H4 (cell line): Measurements from ENCODE around the gene RGL1. TPM values are rescaled to one million over a fixed set of nuclear protein-coding genes. Genes with fewer than 3 reads are reported as not detected.
A peak's percentile ranks its signal among the peaks of the same experiment; 100 is the strongest.

Experiments used
- DNase-seq: peaks from one replicate; pipeline ENCODE4 v3.0.0-alpha.2; 2015; ENCODE audit warnings: low spot score
- total RNA-seq: library from RNA; depleted of rRNA; stranded (reverse); fragments of >200 nt; shearing (Covaris generic); gene quantifications from 2 replicates; pipeline ENCODE4 v1.2.3, GENCODE V29; 2014

Gene RGL1
- total RNA-seq, 1 experiment from 2014 or later, result 18.7 TPM

DNA sequence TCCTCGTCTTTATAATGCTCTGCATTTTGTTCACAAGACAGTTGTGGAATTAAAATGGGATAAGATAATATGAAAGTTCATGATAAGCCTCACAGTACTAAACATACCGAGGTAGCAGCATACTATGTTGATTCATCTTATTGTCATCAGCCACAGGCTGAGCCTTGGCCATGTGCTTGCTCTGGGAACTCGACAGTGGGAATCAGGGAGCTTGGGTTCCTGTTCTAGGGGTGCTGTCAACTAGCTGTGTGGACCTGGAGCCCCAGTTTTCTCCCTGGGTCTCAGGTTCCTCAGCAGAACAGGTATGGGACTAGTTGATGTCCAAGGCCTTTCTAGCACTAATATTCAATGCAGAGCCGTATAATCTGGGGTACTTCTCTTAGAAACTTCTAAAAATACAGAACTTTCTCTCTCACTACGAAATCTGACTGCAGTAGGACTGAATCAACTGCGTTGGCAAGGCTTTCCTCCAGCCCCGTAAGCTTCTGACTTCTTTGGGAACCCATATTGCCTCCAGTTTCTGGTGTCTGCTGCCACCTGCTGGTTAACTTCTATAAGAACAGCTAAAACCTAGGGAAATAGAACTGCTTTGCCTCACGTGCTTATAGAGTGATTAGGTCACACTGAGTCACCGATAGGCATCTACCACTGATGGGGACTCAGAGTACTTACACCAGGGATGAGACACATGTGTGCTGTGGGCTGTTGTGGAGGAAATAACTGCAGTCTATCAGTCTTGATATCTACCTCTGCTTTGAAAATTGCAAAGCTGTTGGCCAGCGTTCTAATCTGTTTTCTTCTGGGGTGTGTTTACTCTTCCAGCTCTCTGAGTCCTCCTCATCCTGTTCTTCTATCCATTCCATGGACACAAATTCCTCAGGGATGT is 110.9 kb downstream of the RGL1 start:
- DNase-seq, result peak; percentile 87

DNA sequence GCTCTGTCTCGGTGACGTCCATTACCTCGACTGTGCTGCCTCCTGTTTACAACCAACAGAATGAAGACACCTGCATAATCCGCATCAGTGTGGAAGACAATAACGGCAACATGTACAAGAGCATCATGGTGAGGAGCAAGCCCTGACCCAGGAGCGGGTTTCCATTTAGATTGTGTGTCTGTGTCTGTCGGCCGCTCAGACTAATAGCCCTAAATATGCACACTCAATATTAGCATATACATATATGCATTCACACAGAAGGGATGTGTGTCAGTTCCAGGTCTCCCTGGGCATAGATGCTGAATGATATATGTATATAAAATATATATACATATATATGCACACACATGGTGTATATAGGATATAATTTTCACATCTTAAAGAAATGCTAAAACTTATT is 111.7 kb downstream of the RGL1 start:
- DNase-seq, result no peak

DNA sequence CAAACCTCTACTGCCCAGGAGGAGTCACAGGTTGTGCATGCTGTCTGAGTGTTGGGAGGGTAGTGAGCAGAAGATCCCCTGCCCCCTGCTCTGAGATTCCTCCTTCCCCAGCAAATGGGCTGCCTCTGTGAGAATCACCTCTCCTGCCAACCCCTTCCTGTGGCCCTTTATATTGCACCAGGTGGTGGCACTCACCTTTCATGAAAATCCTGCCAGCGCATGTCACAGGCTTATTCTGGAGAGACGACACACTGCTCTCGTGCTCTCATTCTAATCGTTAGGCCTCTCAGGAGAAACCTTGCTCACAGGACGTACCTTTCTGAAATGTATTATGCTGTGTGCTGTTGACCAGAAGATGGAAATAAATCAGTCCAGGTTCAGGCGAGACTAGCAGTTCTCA is 113.7 kb downstream of the RGL1 start:
- no peak for DNase-seq

DNA sequence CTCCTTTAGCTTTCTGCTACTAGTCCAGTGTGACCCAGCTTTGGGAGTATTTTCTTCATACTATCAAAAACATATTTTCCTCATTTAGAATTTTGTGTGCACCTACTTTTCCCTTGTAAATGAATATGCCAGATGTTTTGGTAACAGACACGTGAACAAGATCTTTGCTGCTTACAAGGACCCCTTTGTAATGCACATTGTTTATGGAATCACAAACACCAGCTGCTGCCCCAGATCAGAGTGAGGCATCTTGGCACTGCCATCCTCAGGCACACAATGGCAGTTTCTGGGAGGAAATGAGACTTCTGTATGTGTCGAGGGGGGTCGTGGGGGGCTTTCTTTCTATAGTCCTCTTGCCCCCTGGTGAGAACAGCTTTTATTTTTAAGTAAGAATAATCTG is 115.7 kb downstream of the RGL1 start:
- no peak for DNase-seq

DNA sequence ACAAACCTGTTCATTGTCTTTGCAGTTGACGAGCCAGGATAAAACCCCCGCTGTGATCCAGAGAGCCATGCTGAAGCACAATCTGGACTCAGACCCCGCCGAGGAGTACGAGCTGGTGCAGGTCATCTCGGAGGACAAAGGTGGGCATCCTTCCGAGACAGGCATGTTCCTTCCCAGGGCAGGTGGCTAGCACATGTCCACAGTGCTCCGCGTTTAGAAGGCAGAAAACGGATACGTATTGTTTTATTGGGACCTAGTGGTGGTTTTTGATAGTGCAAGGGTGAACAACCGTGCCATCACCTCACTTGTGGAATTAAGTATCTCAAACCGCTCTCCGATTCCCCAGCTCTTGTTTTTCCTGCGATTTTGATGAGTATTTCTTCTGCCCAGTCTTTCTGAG is 117.3 kb downstream of the RGL1 start:
- no peak for DNase-seq

DNA sequence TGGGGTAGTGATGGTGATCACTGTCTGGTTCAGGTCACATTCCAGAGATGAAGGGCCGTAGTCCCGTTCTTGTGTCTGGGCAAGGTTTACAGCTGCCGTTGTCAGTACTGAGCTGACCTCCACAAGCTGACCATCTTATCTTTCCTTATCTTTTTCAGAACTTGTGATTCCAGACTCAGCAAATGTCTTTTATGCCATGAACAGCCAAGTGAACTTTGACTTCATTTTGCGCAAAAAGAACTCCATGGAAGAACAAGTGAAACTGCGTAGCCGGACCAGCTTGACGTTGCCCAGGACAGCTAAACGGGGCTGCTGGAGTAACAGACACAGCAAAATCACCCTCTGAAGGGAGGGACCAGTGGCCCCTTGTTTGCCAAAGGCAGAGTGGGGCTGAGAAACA is 121.0 kb downstream of the RGL1 start:
- no peak for DNase-seq

DNA sequence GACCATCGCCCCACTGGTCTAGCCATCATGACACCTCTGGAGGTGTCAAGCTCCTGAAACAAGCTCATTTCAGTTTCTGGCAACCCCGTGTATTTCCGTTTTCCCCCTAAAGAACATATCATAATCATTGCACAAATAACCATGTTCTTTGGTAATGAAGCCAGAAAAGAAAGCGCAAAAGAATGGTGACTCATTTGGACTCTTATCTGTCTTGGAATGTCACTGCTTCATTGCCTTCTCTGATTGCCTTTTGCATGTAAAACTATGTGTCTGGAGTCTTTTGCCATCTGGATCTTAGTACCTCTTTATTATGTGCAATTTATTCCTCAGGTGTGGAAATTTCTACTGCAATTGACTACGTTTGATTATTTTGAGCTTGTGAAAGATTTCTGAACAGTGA is 122.1 kb downstream of the RGL1 start:
- DNase-seq, result no peak

DNA sequence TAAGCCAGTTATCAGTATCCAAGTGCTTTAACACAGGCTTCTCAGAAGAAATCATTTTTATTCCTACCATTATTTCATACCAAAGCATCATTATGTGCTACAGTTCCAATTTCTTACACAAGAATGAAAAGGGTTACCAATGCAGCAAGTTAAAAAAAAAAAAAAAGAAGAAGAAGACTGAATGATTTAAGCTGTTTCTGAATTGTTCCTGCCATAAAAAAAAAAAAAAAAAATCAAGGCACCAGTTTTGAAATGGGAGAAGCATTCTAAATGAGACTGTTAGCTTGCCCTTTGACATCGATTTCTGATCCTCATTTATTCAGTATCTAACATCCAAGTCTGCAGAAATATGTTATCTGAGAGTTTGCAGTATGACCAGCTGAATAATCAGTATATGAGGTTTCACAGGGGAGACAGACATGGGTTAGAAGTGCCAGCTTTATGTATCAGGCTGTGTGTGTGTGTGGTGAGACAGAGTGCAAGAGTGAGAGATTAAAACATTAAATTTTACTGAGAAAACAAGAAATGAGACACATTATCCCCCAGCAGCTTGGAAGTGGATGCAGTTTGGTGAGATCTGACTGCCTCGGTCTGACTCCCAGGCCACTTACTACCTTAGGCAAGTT is 126.8 kb downstream of the RGL1 start:
- no peak for DNase-seq

DNA sequence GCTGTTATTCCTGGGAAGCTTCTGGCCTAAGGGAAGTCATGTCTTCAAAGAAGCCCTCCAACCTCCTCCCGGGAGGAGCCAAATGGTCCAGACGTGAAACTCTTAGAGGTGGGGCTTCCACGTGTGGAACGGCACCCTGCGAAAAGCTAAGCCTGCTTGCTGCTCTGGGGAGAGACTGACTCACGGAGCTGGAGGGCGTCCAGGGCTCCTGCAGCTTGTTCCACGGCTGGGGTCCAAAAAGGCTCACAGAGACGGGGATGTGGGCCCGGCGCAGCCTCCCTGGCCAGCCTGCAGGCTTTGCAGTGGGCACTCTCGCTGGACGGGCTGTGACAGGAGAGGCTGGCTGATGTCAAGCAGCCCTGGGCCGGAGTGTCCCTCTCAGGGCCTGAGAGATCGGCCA is 127.5 kb downstream of the RGL1 start:
- no peak for DNase-seq

DNA sequence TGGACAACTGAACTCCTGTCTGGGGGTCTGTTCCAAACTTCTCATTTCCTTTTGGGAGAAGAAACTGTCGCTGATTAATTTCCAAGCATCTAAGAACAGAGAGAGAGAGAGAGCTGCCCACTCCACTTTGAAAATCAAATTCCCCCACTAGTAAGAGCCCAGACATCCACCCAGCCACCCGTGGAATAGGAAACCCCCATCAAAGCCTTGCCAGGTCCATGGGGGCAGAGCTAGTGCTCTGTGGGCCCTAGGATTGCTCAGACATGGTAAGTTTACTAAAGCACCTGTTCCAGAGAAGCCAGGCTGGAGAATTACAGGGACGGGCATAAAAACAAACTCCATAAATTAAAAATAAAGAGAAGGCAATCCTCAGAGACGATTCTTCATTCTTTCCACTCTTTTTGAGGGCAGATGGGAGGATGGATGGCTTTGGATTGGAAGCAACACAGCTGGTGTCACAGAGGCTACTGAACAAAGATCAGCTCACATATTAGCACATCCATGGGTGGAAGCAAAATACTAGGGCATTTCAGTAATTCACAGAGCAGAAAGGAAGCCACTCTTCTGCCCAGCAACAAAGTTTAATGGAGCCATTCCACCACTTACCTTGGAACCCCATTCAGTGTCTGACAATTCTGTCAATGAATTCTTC is 128.7 kb downstream of the RGL1 start:
- no peak for DNase-seq

DNA sequence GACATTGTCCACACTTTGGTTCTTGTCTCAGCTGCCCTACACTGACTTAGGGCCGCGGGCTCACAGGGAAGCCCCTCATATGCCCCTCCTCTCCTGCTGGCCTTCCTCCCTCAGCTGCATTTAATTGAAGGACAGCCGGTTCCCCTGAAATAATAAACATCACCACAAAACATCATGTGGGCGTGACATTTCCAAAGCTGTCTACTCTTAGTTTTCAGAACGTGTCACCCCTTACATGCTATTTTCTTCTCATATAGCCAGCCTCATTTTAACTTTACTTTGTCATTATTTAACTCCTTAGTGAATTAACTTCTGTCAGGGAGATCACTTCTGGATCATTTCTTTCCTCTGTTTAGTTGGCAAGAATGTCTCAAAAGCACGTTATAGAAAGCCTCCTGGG is 129.4 kb downstream of the RGL1 start:
- no peak for DNase-seq

DNA sequence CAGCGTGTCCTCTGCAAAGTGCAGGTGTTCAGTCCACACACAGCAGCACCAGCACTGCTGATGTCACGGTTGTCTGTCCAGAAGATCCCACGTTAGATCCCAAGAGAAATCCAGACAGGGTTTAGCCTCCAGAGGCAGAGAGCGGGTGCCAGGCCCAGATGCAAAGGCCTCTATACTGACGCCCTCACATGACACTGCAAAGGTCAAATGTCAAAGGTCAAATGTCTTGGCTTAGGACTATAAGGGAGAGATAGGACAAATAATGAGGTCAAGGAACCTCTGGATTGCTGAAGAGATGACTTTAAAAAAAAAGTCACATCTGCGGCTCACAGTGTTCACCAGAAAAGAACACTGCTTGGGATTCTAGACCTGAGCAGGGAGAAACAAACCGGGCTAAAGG is 131.1 kb downstream of the RGL1 start:
- DNase-seq, result no peak

DNA sequence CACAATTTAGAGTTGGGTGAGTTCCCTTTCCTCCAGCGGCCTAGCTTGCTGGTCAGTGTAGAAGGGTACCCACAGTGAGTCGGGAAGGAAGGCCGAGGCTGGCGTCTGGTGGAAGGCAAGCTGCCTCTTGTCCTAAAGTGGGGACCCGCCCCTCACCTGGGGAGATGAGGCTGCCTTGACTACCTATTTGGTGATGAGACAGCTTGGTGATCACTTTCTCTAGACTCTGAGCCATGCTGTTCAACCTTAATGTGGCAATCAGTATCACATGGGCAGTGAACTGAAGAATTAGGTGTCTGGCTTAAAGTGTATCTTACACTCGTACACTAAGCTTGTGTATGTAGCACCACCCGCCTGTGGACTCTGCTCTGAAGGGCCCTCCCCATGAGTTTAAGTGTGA is 131.9 kb downstream of the RGL1 start:
- DNase-seq, result no peak

DNA sequence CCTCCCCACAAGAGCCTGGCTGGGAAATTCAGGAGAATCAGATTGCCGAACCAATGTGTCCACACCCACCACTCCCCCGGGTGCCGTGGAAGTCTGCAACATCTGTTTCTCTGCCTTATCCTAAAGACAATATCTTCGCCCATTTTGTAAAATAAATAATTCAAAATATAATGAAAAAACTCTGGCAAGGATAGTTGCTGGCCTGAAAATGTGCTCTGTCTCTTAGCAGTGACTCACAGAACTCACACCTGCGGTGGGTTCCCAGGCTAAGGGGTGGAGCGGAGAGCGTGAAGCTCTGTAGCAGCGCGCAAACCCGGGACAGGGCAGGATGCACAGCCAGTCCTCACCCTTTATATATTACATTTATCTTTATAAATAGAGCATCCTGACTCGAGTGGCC is 132.7 kb downstream of the RGL1 start:
- DNase-seq, result no peak

DNA sequence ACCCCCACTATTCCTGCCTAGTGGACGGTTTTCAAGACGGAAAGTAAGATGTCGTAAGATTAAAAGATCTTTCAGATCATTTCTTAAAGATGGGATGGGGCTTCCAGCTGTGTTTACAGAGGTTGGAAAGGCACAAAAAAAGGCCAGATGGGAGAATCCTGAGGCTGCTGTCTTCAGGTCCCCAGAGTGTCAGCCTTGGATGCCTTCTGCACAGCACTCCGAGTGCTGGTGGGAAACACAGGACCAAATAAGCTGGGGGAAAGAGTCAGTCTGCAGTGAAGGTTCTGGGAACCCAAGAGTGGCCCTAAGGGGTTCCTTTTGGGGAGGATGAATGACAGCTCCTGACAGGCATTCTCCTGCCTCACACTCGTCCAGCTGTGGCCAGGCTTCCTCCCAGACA is 136.1 kb downstream of the RGL1 start:
- DNase-seq, result no peak

DNA sequence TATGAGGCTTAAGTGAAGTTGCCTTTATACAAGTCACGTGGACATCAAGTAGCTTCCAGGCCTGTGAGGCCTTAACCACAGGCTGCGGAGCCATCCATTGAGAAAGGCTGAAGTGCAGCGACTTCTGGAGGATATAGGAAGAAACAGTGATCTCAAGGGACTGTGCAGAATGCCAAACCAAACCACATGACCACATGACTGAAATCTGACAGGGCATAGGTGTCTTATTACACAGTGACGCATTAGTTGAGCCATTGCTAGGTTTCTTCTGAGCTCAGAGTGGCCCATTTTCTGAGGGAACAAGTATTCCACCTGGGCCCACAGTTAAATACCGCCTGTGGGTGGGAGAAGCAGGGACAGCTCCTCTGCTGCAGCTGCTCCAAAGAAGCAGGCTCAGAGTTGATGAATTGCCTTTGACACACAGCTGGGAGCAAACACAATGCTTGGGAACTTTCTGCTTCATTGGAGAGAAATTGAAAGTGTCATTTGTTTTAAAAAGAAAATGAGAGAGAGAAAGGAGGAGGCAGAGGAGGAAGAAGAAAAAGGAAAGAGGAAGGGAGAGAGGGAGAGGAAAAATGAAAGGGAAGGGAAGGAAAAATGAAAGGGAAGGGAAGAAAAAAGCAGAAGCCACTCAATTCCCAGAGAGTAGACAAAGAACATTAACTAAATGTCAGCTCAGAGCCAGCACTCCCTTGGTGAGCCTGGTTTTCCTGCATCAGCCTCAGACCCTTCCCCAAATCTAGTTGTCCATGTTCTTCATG is 138.2 kb downstream of the RGL1 start:
- DNase-seq, result peak; percentile 100

DNA sequence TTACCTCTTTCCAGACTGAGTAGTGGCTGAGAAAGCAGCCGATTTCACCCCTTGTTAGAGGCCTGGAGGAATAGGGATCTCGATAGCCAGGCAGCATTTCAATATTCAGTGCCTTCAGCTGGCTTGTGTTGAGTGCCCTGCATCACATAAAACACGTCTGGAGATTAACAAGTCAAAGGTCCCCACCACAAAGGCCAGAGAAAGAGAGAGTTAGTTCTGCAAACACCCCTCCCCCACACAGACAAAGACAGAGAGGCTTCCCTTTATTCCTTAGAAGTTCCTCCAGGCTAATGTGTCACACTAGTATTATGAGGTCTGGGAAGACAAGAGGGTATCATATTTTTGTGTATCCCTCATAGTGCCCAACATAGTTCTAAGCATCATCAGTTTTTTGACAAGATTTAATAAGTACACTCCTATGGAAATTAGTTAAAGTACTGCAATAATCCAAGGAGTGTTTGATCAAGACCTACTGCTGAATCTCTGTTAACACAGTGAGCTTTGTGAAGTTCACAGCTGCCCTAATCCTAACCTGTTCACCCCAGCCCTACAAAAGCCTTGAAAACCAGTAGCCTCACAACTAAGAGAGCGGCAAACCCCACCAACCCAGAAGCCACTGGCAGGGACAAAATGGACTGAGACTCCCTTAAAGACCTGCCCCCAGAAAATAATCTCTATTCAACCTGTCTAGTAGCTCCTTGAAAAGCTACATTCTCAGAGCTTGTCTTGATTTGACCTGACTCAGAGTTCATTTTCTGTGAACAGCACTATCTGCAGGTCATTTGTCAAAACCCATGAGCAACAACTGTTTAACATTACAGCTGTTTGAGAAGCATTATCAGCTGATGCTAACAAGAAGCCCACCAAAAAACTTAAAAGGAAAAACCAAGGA is 140.8 kb downstream of the RGL1 start:
- DNase-seq, result no peak

DNA sequence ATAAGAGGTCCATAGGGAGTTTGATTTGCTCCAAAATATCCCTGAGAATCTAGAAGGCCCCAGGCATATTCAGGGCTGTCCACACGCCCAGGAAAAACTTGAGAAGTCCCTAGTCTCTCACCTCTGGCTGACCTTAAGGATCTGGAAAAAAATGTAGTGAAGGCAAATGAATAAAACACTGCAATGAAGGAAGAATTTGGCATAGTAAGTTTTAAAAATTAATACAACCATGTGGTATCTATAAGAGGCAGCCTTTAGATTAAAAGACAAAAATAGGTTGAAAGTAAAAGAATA is 141.3 kb downstream of the RGL1 start:
- DNase-seq, result no peak

DNA sequence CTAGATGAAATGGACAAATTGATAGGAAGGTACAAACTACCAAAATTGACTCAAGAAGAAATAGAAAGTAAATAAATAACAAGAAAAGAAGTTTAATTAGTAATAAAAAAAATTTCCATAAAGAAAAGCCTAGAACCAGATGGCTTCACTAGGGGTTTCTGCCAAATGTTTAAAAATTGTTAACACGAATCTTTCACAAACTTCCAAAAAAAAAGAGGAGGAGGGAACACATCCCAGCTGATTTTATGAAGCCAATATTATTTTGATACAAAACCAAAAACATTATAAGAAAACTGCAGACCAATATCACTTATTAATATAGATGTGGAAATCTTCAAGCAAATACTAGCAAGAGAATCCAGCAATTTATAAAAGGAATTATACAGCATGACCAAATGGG is 143.1 kb downstream of the RGL1 start:
- DNase-seq, result no peak

DNA sequence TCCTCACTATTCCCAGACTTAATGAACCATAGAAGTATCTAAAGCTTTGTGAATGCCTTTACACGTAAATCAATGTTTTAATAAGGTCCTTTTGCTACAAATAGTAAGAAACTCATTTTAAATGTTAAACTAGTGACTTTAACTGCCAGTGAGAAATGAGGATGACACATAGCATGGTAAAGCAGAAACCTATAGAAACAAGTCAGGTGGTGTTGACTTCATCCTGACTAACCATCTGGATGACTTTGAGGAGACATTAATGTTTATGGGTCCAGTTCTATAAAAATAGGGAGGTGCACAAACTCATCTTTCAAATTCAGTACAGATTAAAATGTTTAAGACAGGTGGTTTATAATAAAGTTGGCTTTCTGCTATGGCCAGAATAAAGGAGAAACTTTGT is 147.2 kb downstream of the RGL1 start:
- no peak for DNase-seq

DNA sequence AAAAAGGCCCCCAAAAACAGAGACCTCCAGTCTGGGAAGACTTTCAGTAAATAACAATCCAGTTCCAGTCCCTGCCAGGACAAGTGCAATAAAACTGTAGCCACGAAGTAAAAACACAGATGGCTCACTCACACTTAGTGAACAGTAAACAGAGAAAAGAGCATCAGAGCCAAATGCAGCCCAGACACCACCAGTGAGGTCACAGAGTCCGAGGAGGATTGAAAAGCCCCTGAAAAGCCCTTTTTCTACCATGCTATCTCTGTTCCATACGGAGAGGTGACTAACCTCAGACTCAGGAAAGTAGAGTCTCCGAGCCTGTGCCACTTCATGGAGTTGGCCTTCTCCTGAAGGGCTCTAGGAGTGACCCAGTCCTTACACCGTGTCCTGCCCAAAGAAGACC is 148.1 kb downstream of the RGL1 start:
- no peak for DNase-seq

DNA sequence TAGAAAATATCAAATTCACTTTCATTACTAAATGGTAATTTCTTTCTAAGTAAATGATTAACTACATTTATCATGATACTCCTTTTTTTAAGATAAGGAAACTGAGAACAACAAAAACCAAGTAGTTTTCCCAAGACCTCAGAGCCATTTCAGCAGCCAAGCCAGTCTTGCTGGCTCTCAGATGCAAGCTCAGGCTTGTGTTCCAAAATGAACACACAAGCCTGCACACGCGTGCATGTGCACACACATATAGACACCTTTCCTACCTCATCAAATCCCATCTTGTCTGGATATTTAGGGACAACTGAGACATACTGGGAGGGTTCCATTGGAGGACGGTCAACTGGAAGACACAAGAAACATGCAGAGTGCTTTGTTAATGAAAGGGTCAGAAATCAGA is 149.6 kb downstream of the RGL1 start:
- DNase-seq, result no peak
